T follicular helper cell (primary cell): ENCODE results near the gene MEF2C.
"Not testable (repeated sequence)": the region's sequence is repeated elsewhere in the genome, so short reads cannot be mapped to it uniquely, and the experiment has no call there.

Experiments
- DNase-seq: peaks from one replicate; pipeline ENCODE4 v3.0.0-alpha.2; 2020; ENCODE audit warnings: low read depth
- total RNA-seq, 2 experiments: gene quantifications; one replicate each; lab custom pipeline; 2026; lab: John Stamatoyannopoulos, UW

Gene MEF2C
- 0 reads per million in 2 experiments for total RNA-seq

DNA sequence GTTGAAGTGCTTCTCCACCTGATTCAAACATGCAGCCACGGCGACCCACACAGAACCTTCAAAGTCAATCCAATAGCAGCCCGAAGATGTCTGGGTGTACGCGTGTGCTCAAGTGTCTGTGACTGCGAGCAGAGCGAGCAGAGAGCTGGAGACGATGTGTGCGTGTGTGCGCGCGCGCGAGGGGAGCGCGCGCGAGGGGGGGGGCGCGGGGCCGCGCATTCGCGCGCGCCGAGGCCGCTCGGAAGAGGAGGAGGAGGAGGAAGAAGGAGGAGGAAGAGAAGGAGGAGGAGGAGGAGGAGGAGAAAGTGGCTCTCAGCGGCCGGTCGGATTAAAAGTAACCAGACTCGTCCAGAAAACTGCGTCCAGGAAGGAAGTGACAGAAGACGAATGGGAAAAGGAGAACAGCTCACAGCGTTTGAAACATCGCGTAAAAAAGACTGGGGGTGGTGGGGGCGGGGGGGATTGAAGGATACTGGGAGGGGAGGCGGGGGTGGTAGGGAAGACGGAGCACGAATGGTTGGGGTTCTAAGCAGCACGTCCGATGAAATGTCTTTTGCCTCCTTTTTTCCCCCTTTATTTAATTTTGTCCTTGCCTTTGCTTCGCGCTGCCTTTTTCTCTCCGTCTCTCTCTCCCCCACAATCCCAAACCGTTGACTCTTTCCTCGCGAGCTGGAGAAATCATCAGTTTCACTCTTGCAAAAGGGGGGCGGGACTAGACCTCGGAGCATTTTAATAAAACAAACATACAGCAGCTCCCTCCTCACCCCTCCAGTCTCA, at the start of gene MEF2C:
MEF2C (minus strand) TSS at position 126 of the 777 bp plus-strand sequence. CDS start 59,396 bp downstream, outside the sequence.
- DNase-seq = no peak

DNA sequence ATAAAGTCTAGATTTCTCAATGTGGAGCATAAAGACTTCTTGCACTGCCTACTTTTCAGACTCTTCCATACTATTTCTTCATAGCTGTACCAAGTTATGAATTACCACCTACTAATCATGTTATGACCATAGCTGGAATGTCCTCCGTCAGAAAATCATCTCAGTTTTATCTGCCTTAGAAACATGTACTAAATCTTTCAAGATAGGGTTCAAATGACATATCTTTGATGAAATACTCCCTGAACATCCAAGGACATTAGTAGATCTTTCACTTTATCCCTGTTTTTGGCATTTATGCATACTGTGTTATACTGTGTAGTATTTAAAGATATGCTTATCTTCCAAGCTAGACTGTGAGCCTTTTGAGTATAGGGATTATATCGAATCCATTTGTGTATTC, 49.6 kb upstream of the MEF2C start:
- DNase-seq = no peak

DNA sequence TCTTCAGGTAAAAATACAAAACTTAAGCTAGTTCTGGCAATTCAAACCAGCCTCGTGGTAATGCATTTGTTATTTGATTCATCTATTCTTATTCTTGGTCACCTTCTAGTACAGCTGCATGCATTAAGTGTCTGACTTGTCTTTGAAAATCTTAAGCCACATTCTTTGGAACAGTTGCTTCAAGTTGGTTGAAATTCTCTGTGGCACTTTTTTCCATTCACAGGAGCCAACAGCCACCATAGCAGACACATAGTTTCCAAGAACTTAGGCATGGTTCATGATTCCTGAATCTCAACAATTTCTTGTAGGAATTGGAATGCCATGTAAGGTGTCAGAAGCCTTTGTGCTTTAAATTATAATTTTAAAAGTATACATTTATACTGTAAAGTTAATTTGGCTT, 47.4 kb upstream of the MEF2C start:
- no peak for DNase-seq

DNA sequence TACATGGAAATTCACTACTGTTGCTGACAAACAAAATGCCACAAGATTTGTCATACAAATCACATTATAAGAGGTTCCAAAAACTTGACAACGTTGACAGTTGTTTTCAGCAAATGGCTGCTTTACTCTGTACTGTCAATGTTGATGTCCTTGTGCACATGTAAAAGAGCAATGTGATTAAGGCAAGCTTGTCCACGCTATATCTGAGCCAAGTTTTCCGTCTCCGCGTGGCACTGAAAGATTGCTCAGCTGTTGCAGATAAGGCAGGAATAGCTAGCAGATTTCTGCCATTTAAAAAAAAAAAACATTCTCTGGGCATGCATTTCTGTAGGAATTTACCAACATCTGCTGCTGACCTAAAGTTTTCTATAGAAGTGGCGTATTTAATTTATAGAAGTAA, 46.4 kb upstream of the MEF2C start:
- no peak for DNase-seq

DNA sequence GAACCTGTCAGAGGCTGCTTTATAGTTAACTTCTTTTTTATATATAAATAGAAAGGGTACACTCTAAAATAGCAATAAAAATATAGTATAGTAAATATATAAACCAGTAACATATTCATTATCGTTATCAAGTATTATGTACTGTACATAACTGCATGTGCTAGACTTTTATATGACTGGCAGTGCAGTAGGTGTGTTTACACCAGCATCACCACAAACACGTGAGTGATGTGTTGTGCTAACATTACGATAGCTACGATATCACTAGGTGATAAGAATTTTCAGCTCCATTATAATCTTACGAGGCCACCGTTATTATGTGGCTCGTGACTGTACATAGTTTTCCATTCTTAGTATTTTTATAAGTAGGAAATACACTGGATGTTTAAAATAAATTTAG, 43.8 kb upstream of the MEF2C start:
- DNase-seq = no peak

DNA sequence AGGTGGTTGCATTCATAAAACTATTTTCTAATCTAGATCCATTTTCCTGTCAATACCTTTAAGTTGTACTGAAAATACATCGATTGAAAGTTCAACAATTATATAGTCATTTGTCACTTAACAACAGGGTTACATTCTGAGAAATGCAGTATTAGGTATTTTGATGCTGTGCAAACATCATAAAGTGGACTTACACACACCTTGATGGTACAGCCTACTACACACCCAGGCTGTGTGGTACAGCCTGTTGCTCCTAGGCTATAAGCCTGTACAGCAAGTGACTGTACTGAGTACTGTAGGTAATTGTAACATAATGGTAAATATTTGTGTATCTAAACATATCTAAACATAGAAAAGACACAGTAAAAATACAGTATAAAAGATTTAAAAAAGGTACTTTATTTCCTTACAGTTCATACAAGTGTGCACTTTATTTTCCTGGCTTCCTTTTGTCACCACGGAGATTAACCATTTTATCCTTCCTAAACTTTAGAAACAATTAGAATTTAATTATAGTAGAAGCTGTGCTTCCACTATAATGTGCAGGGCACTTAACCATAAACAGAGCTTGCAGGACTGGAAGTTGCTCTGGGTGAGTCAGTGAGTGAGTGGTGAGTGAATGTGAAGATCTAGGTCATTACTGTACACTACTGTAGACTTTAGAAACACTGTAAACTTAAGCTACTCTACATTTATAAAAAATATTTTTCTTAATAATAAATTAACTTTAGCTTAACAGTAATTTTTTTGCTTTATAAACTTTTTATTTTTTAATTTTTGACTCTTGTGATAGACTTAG, 42.9 kb upstream of the MEF2C start:
- DNase-seq = no peak

DNA sequence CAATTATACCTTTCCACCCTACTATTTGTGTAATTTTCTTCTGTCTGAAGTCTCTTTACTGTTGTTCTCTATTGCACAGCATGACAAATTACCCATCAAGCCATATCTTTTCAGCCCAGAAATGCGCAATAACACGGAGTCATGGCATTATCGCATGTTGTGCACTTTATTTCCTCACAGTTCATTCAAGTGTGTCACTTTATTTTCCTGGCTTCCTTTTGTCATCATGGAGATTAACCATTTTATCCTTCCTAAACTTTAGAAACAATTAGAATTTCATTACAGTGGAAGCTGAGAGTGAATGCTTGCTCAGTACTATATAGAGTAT, 41.3 kb upstream of the MEF2C start:
- no peak for DNase-seq

DNA sequence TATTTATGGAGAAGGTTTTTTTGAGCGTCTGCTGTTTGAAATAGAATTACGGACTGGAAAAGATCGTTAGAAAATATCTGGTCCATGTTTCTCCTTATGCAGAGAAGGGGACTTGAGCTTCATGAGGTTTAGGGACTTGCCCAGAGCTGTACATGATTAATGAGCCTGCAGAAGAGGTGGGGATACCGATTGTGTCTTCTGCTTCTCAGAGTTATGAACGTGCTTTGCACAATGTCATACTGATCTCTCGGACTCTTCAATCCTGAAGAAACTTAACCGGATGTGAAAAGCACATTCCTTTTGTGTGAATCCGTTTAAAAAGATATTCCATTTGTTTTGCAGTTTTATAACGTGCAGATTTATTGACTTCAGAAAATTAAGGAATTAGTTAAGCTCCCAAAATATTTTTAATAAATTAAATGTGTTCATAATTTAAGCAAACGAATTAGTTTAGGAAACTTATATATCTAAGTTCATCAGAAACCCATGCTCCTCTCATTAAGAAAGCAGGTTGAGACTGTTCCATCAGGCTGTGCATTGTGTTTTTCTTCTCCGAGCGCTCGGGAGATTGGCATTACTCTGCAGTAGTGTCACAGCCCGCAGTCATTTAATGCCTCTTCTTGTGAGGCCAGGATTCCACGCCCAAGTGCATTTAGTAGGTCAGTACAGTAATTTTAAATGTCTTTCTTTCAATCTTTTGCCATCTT, 40.8 kb upstream of the MEF2C start:
- DNase-seq = no peak

DNA sequence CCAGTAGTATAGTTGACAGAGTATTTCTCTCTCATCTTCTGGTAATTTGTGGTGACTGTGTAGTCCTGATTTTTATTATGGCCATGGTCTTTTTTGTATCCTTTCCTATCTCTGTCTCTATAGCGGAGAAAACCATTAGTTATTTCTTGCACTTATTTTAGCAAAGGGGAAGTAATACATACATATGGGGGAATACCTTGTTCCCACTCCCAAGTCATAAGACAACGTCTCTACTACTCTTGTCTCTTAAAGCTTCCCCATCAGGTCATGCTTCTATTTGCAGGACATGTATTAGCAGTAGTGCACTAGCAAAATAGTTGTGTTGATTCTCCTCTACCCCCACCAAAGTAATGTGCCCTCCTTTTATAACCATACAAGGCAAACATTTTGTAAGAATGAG, 29.8 kb upstream of the MEF2C start:
- not testable (repeated sequence) for DNase-seq

DNA sequence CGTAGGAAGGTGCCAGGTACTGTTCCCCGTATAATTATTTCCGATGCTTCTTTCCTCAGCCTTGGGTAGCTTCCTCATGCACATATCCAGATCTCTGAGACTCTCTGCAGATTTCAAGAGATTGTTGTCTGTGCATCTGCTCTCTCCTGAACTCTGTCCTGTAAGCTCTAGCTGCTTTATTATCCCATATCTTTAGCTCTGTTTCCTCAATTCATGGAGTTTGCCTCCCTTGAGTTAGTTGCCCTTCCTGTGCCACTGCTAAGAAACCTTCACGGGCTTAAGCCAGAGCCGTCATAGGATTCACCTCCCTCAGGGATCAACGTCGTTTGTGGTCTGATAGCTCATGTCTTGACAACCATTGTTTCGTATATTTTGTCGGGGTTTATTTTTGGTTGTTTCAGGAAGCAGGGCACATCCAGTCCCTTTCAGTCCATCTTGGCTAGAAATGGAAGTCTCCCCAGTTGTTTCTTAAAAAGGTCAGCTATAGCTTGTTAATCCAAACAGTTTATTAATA, 28.1 kb upstream of the MEF2C start:
- DNase-seq = not testable (repeated sequence)

DNA sequence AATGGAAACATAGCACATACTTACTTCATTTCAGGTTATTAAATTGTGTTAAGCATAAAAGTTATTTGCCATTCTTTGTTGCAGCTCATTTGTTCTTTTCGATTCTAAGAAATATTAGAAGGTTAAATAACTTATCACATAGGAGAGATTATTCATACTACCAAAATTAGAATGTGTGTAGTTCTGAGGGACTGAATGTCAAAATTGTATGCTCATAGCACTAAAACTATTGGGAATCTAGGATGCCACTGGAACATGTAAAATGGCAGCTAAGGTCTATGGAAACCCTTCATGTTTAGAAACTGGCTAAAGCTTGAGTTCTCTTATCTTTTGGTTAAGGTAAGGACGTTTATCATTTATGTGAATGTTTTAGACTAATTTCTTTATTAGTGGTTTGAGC, 21.5 kb upstream of the MEF2C start:
- DNase-seq = not testable (repeated sequence)

DNA sequence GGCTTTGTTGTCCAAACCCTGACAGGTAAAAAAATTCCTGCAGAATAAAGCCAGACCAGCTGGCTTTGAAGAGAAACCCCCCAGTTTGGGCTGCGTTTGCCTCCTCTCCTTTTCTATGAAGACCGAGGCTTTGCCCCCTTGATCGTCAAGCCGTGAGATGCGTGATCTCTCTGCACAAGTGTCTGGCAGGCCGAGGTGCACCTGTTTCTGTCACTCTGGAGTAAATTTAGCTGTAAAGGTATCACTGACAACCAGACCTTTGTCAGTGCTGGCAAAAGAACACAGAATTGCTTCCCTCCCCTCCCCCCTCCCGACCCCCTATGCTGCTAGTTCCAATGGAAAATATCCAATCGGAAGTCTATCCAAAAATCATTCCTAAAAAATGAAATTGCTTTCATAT, 21.0 kb upstream of the MEF2C start:
- DNase-seq = not testable (repeated sequence)

DNA sequence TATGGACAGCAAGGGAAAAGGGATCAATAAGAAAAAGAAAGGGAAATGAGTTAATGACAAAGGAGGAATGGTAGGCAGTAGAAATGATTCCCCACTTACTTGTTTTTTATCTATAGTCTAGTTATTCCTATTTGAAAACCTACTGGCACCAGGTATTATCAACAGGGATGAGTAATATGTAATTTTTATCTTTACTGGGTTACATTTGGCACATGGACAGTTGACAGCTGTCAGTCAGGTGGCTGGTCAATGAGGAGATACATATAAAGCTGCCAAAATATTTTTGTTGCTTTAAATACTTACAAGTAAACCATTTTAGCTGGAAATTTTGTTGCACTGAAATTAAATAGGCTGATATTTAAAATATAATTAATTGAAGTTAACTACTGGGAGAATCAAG, 18.1 kb upstream of the MEF2C start:
- DNase-seq = not testable (repeated sequence)

DNA sequence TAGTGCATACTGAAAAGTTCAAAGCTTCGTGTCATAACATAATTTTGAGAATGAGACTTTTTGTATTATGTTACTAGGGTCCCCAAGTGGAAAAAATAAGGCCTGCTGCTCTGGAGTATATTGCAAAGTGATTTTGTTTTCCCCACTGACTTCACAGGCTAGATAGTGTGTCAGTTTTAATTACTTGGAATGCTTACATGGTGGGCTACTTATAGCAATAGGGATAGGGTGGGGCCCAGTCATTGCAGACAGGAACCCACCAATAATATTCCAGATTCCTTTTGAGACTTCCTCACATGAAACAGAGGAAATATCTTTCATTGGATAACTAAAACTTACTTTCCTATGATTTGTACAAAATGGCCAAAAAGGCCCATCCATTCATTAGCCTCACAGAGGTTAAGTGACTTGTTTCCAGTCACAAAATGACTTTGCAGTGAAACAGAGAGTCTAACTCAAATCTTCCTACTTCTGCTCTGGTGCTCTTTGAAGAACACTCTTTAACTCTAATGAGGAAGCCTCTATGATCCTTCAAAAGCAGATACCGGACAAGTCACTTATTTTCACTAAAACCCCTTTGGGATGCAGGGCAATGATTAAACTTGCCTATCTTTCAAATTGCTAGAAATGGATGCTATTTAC, 16.2 kb upstream of the MEF2C start:
- DNase-seq = no peak

DNA sequence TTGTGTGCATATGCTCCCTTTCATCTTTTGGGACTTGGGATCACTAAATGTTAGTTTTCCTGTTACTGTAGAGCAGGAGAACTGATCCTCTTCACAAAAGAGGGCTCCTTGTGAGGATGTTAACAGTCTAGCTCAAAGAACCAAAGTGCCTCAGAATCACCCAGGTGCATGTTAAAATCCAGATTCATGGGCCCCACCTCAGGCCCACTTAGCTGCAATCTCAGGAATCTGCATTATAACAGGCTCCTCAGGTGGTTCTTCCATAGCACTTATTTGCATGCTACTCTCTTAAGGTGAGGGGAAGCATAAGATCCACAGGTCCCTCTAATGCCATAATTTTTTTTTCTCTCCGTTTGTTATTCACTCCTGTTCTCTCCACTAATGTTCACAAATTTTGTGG, 14.8 kb upstream of the MEF2C start:
- no peak for DNase-seq

DNA sequence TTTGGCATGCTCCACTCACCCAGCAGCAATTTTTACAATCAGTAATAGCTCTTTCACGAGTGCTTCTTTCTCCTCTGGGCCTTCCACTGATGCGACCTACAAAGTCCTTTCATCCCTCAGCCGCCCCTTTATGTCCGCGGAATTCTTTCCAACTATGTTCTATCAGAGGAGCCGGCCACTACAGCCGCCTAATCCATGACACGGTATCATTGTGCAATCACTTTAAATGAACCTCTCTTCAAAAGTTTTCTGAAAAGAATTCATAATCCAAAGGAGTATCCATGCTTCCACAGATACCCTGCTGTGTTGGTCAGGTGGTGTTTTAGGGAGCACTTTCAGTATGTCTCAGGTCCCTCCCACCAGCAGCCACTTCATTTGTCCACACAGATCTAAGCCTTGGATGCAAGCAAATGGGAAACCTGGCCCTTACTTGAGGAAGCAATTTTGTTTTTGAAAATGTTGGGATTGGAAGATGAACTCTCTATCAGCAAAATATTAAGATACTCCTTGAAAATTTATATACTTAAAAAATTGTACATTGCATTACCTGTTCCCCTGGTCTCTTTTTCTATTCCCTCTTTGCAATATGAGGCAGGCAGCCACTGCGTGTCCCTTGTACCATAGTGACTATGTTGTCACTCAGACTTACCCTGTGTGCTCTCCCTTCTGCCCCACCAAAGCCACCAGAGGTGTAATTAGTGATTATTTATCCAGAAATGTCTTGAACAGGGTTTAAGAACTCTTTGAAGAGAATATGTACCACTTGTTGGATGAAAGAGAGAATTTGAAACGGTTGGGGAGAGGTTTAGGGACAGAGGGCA, 12.9 kb upstream of the MEF2C start:
- no peak for DNase-seq

DNA sequence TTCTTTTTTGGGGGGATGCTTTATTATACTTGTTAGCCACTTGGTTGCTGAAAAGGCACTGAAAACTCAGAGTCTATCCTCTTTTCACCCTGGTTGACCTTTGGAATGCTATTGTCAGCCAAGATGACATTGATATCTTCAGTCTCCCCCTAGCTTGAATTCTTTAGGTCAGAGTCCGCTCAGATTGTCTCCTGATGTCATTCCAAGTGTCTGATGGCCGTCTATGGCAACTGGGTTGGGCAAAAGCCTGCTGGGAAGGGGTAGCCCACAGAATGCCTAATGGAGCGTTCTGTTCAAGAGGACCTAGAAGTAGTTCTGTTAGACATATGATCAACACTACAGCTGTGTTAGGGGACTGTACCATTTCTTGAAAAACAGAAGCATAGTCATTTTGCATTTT, 9.7 kb upstream of the MEF2C start:
- DNase-seq = no peak

DNA sequence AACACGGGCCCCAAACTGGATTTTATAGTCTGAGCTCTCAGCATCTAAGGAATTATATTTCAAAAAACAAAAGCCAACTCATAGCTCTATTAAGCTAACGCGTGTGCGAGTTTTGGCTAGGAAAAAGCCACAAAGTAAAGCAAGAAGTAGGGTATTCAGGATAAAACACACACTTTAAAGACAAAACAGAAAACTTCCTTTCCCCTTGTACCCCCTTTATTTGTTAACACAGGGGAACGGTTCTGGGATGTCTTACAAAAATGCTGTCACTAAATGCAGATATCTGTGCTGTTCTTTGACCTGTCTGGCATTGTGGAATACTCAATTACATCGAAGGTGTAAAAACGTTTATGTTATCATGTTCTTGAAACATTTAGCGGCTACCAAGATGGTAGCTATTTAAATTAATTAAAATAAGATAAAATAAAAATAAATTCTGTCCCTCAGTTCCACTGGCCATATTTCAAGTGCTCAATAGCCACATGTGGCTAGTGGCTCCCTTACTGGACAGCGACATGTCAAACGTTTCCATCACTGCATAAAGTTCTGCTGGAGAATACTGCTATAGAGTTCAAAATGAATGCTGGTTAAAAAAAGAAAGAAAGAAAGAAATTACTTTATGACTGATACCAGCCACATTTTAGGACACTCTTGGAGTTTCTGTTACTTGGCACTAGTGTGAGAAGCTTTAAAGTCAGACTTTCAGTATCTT, 7.2 kb upstream of the MEF2C start:
- no peak for DNase-seq

DNA sequence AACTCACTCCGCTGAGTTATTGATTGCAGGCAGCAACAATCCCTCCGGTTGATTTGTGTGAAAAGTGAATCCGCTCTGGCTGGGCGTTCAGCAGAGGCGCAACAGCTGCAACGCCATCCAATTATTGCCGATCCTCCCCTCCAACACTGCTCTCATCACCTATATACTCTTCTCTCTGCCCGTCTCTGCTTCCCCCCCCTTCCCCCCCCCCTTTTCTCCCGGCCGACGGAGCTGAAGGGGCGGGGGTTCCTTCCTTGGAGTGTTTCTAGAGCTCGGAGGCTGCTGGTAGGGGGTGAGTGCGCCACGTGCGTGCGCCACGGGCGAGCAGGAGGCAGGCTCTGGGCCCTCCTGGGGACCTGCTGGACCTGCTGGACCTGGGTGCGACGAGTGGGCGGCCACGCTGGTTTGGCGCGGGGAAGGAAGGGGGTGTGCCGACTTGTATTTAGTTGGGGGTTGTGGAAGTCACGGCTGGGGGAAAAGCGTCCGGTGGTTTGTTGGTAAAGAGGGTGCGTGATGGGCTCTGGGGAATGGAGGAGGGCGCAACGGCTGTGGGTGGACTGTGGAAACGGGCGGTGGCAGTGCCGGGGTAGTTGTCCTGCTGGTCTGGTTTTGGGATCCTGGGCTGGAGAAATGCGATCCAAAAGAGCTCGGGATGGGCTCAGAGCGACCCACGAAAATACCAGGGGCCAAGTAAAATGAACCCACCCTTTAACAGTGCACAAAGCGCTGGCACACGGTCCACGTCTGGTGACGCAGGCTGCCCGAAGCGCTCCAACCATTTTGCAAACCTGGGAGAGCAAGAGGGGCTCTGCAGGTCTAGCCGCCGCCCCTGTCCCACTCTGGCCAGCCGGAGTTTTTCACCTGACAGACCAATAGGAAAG, 6.4 kb upstream of the MEF2C start:
- DNase-seq = no peak

DNA sequence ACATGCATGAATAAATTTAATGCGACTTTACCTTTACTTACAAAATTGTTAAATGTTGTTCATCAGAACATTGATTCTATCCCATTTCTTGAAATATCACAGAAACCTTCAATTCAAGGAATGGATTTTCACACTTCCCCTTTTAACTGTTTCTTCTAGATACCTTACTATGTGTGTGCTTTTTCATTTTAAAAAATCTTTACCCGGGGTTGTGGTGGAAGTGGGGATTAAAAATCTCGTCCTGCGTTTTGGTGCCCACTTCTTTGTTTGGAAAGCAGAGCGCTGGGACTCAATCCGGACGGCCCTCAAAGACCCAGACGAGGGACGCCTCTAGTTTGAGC, 5.8 kb upstream of the MEF2C start:
- no peak for DNase-seq
